HepG2 (cell line): ENCODE measurements around the gene BRI3BP. TPM values are rescaled to one million over a fixed set of nuclear protein-coding genes. Genes with fewer than 3 reads are reported as not detected.

Source experiments
- JUN ChIP-seq: sonication (generic); formaldehyde crosslinking; IDR thresholded peaks from 2 replicates; pipeline ENCODE4 v1.4.0; 2020; ENCODE audit warnings: mild to moderate bottlenecking, missing genetic modification reagents
- NFKB2 ChIP-seq: sonication (generic); formaldehyde crosslinking; IDR thresholded peaks from 2 replicates; pipeline ENCODE4 v1.4.0; 2020; ENCODE audit warnings: missing genetic modification reagents, borderline replicate concordance
- PATZ1 ChIP-seq: sonication (generic); formaldehyde crosslinking; IDR thresholded peaks from 2 replicates; pipeline ENCODE4 v1.4.0; 2020; ENCODE audit warnings: missing genetic modification reagents
- RAD21 ChIP-seq: fragments of 450-650 bp; formaldehyde crosslinking; IDR thresholded peaks from 2 replicates; pipeline ENCODE4 v1.5.0; 2020; ENCODE audit warnings: mild to moderate bottlenecking
- SIN3A ChIP-seq: IDR thresholded peaks from 2 replicates; pipeline ENCODE4 v1.6.1; 2011; ENCODE audit warnings: low read depth, mild to moderate bottlenecking, control low read depth, low read length, borderline replicate concordance
- TGIF2 ChIP-seq: IDR thresholded peaks from 2 replicates; pipeline ENCODE4 v1.6.1; 2016; ENCODE audit warnings: control low read depth, missing compliant biosample characterization
- ZSCAN21 ChIP-seq: sonication (generic); formaldehyde crosslinking; IDR thresholded peaks from 2 replicates; pipeline ENCODE4 v1.8.0; 2022; ENCODE audit warnings: mild to moderate bottlenecking, missing genetic modification reagents, moderate library complexity, borderline replicate concordance
- ZSCAN22 ChIP-seq: sonication (generic); formaldehyde crosslinking; IDR thresholded peaks from 2 replicates; pipeline ENCODE4 v1.4.0; 2020; ENCODE audit warnings: mild to moderate bottlenecking, missing genetic modification reagents
- polyA plus RNA-seq, 8 experiments: library from polyadenylated mRNA; depleted of rRNA in 3 of 8; stranded (reverse) in 7 of 8; unstranded in 1 of 8; fragments of >200 nt; fragmentation: Illumina TruSeq in 4 of 8; extraction: Trizol in 4 of 8; gene quantifications; 2 replicates each; pipeline versions ENCODE4 v1.2.1 to v1.2.3, GENCODE V29; 2011 to 2016; ENCODE audit warnings: low read depth in 4 of 8, missing spikeins in 1 of 8, mixed read lengths in 1 of 8; ENCODE audit not compliant: insufficient read depth in 1 of 8
- total RNA-seq, 5 experiments: library from RNA; depleted of rRNA; stranded (reverse); fragments of >200 nt; fragmentation: Illumina TruSeq; extraction: Trizol; gene quantifications; 2 replicates each; pipeline ENCODE4 v1.2.3, GENCODE V29; 2016; ENCODE audit warnings: low read depth in 1 of 5
- TF ChIP-seq, protein P1 (sequence below): sonication (generic); formaldehyde crosslinking; IDR thresholded peaks from 2 replicates; pipeline ENCODE4 v1.5.0; 2020; ENCODE audit warnings: missing genetic modification reagents
- TF ChIP-seq, protein P2 (sequence below): sonication (generic); formaldehyde crosslinking; IDR thresholded peaks from 2 replicates; pipeline ENCODE4 v1.4.0; 2020; ENCODE audit warnings: missing genetic modification reagents

BRI3BP gene
- total and polyA plus RNA-seq, 2 of the 13 experiments (the other 11 are each of a cell fraction or from before 2014, with no cell fraction given) = 7.5 to 21.1 TPM

- TF ChIP-seq, protein P1, sequence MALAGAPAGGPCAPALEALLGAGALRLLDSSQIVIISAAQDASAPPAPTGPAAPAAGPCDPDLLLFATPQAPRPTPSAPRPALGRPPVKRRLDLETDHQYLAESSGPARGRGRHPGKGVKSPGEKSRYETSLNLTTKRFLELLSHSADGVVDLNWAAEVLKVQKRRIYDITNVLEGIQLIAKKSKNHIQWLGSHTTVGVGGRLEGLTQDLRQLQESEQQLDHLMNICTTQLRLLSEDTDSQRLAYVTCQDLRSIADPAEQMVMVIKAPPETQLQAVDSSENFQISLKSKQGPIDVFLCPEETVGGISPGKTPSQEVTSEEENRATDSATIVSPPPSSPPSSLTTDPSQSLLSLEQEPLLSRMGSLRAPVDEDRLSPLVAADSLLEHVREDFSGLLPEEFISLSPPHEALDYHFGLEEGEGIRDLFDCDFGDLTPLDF (CRISPR knock-in tag) = no peak
- TF ChIP-seq, protein P2, sequence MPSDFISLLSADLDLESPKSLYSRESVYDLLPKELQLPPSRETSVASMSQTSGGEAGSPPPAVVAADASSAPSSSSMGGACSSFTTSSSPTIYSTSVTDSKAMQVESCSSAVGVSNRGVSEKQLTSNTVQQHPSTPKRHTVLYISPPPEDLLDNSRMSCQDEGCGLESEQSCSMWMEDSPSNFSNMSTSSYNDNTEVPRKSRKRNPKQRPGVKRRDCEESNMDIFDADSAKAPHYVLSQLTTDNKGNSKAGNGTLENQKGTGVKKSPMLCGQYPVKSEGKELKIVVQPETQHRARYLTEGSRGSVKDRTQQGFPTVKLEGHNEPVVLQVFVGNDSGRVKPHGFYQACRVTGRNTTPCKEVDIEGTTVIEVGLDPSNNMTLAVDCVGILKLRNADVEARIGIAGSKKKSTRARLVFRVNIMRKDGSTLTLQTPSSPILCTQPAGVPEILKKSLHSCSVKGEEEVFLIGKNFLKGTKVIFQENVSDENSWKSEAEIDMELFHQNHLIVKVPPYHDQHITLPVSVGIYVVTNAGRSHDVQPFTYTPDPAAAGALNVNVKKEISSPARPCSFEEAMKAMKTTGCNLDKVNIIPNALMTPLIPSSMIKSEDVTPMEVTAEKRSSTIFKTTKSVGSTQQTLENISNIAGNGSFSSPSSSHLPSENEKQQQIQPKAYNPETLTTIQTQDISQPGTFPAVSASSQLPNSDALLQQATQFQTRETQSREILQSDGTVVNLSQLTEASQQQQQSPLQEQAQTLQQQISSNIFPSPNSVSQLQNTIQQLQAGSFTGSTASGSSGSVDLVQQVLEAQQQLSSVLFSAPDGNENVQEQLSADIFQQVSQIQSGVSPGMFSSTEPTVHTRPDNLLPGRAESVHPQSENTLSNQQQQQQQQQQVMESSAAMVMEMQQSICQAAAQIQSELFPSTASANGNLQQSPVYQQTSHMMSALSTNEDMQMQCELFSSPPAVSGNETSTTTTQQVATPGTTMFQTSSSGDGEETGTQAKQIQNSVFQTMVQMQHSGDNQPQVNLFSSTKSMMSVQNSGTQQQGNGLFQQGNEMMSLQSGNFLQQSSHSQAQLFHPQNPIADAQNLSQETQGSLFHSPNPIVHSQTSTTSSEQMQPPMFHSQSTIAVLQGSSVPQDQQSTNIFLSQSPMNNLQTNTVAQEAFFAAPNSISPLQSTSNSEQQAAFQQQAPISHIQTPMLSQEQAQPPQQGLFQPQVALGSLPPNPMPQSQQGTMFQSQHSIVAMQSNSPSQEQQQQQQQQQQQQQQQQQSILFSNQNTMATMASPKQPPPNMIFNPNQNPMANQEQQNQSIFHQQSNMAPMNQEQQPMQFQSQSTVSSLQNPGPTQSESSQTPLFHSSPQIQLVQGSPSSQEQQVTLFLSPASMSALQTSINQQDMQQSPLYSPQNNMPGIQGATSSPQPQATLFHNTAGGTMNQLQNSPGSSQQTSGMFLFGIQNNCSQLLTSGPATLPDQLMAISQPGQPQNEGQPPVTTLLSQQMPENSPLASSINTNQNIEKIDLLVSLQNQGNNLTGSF (CRISPR knock-in tag) = no peak
- TF ChIP-seq SIN3A (0 out of 2 replicates have a peak, but pooled peaks have one; percentile 3), NFKB2 (CRISPR knock-in tag) (peak; percentile 60; the same call in 1 of the 2 replicates), PATZ1 (CRISPR knock-in tag) (peak; percentile 49; the same call in 1 of the 2 replicates), ZSCAN22 (CRISPR knock-in tag) (no peak), TGIF2 (CRISPR knock-in tag) (peak; percentile 26; the same call in 1 of the 2 replicates), RAD21 (CRISPR knock-in tag) (peak; percentile 29; the same call in 1 of the 2 replicates), ZSCAN21 (CRISPR knock-in tag) (no peak), JUN (CRISPR knock-in tag) (no peak)
These were observed 71.8 kb downstream of the BRI3BP start, which contains the start of gene AACS (continued) for GRCh38 chr12:125065021-125065918.
